WTC11 (cell line): ENCODE data around the gene ARID2. TPM values are rescaled to one million over a fixed set of nuclear protein-coding genes. Genes with fewer than 3 reads are reported as not detected.

Experiments used
- ATAC-seq: fragments of 200-7000 bp; cut with Tn5 transposase; 2 replicates; pipeline ENCODE4 v1.10.0; 2021; ENCODE audit warnings: mild to moderate bottlenecking, moderate library complexity
- CTCF ChIA-PET: fragments of 300-600 bp; sonication (Branson Sonifier 250); formaldehyde crosslinking; loops from one replicate; lab custom pipeline; 2021; ENCODE audit warnings: antibody characterized with exemption; lab: Charles Lee
- POLR2A ChIA-PET: fragments of 350-600 bp; sonication (Branson Sonifier 250); formaldehyde crosslinking; loops from one replicate; lab custom pipeline; 2021; ENCODE audit warnings: antibody characterized with exemption; lab: Charles Lee
- DNase-seq: peaks from one replicate; pipeline ENCODE4 v3.0.0; 2021; ENCODE audit warnings: low spot score
- H3K27ac Mint-ChIP-seq: 2 replicates; pipeline ENCODE4 v1.8.0; 2021; ENCODE audit warnings: mixed read lengths
- H3K27me3 Mint-ChIP-seq: 2 replicates; pipeline ENCODE4 v1.8.0; 2021; ENCODE audit warnings: low read depth, mild to moderate bottlenecking, moderate library complexity, mixed read lengths
- H3K36me3 Mint-ChIP-seq: 2 replicates; pipeline ENCODE4 v1.8.0; 2021; ENCODE audit warnings: mixed read lengths
- H3K4me1 Mint-ChIP-seq: 2 replicates; pipeline ENCODE4 v1.8.0; 2022; ENCODE audit warnings: mixed read lengths
- H3K4me3 Mint-ChIP-seq: 2 replicates; pipeline ENCODE4 v1.8.0; 2021; ENCODE audit warnings: mild to moderate bottlenecking, moderate library complexity, mixed read lengths
- H3K9me3 Mint-ChIP-seq: 2 replicates; pipeline ENCODE4 v1.8.0; 2021; ENCODE audit warnings: mixed read lengths
- ELF4 ChIP-seq: sonication (generic); formaldehyde crosslinking; IDR thresholded peaks from 2 replicates; pipeline ENCODE4 v1.8.1; 2022; ENCODE audit warnings: low read depth, mild to moderate bottlenecking, moderate library complexity, missing genetic modification reagents
- KAT7 ChIP-seq: sonication (generic); formaldehyde crosslinking; IDR thresholded peaks from 2 replicates; pipeline ENCODE4 v1.8.1; 2023; ENCODE audit warnings: missing genetic modification reagents, mild to moderate bottlenecking, borderline replicate concordance
- NFATC4 ChIP-seq: fragments of 250-450 bp; sonication (Bioruptor Pico); IDR thresholded peaks from 2 replicates; pipeline ENCODE4 v1.9.0; 2021; ENCODE audit warnings: mild to moderate bottlenecking
- NFE2L1 ChIP-seq: sonication (generic); formaldehyde crosslinking; IDR thresholded peaks from 2 replicates; pipeline ENCODE4 v1.8.1; 2023; ENCODE audit warnings: missing genetic modification reagents
- TEAD4 ChIP-seq: sonication (generic); formaldehyde crosslinking; IDR thresholded peaks from 2 replicates; pipeline ENCODE4 v1.8.0; 2022; ENCODE audit warnings: mild to moderate bottlenecking, missing genetic modification reagents
- ZNF263 ChIP-seq: sonication (generic); formaldehyde crosslinking; IDR thresholded peaks from 2 replicates; pipeline ENCODE4 v1.8.1; 2022; ENCODE audit warnings: low read depth, mild to moderate bottlenecking, moderate library complexity, missing genetic modification reagents
- ZNF317 ChIP-seq: sonication (generic); formaldehyde crosslinking; IDR thresholded peaks from 2 replicates; pipeline ENCODE4 v1.8.1; 2023; ENCODE audit warnings: low read depth, mild to moderate bottlenecking, moderate library complexity, missing genetic modification reagents, borderline replicate concordance
- ZNF396 ChIP-seq: fragments of 250-450 bp; sonication (Bioruptor Pico); IDR thresholded peaks from 2 replicates; pipeline ENCODE4 v1.8.0; 2021; ENCODE audit warnings: mild to moderate bottlenecking, moderate library complexity, borderline replicate concordance
- total RNA-seq: library from RNA; stranded (reverse); gene quantifications from 3 replicates; pipeline ENCODE4 v1.2.3, GENCODE V29; 2021
- TF ChIP-seq, protein P1 (sequence below): sonication (generic); formaldehyde crosslinking; IDR thresholded peaks from 2 replicates; pipeline ENCODE4 v1.8.1; 2023; ENCODE audit warnings: mild to moderate bottlenecking, missing genetic modification reagents, moderate library complexity
- TF ChIP-seq, protein P2 (sequence below): sonication (generic); formaldehyde crosslinking; IDR thresholded peaks from 2 replicates; pipeline ENCODE4 v1.8.1; 2022; ENCODE audit warnings: low read depth, mild to moderate bottlenecking, moderate library complexity, missing genetic modification reagents, borderline replicate concordance
- TF ChIP-seq, protein P3 (sequence below): fragments of 200-600 bp; IDR thresholded peaks from 2 replicates; pipeline ENCODE4 v1.8.0; 2022; ENCODE audit warnings: antibody characterized with exemption
- TF ChIP-seq, protein P4 (sequence below): sonication (generic); formaldehyde crosslinking; IDR thresholded peaks from 2 replicates; pipeline ENCODE4 v1.8.0; 2023; ENCODE audit warnings: missing genetic modification reagents, mild to moderate bottlenecking, borderline replicate concordance
- TF ChIP-seq, protein P5 (sequence below): sonication (generic); formaldehyde crosslinking; IDR thresholded peaks from 2 replicates; pipeline ENCODE4 v1.8.1; 2023; ENCODE audit warnings: mild to moderate bottlenecking, missing genetic modification reagents
- TF ChIP-seq, protein P6 (sequence below): sonication (generic); formaldehyde crosslinking; IDR thresholded peaks from 2 replicates; pipeline ENCODE4 v1.8.0; 2022; ENCODE audit warnings: mild to moderate bottlenecking, missing genetic modification reagents
- TF ChIP-seq, protein P7 (sequence below): fragments of 250-450 bp; sonication (Bioruptor Pico); IDR thresholded peaks from 2 replicates; pipeline ENCODE4 v1.9.0; 2021; ENCODE audit warnings: moderate library complexity, mild to moderate bottlenecking, inconsistent platforms, borderline replicate concordance
- TF ChIP-seq, protein P8 (sequence below): sonication (generic); formaldehyde crosslinking; conservative IDR thresholded peaks from 2 replicates; pipeline ENCODE4 v1.8.1; 2022; ENCODE audit warnings: mild to moderate bottlenecking, missing genetic modification reagents
- TF ChIP-seq, protein P9 (sequence below): sonication (generic); formaldehyde crosslinking; IDR thresholded peaks from 2 replicates; pipeline ENCODE4 v1.8.0; 2023; ENCODE audit warnings: missing genetic modification reagents

The ARID2 gene
- total RNA-seq, 1 experiment from 2014 or later = 33.9 TPM

DNA sequence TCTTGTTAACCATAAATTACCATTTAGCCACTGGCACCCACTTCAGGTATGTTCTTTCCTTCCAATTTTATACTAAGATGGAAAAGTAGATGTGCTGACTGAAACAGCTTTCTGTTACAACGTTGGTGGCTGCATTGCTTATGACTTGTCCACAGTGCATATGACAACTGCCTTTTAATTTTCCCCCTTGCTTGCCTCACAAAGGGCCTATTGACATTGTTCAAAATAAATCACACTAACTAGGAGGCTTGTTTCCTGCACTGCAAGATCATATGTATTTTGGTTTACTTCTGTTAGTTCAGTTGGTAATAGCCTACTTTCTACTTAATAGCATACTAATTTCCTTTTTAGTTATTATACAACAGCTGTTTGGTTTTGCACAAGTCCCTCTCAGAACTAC lies 205.4 kb downstream of the ARID2 start:
- no peaks in the 10 kb centered on the region for H3K9me3 Mint-ChIP-seq
- H3K27me3 Mint-ChIP-seq = no peaks in the 10 kb centered on the region
- CTCF ChIA-PET = interaction anchor here (1.0 to 1.2 kb wide), 2 partner anchors 9 to 22 kb away, joined by 3 read pairs; no protein-coding TSS in a partner anchor
- H3K4me3 Mint-ChIP-seq = no peak overlapping the region
- POLR2A ChIA-PET = interaction anchor here (0.6 kb wide), 1 partner anchor 115 kb away, joined by 3 read pairs; no protein-coding TSS in a partner anchor
- peaks cover 8% of the 10 kb centered on the region for H3K36me3 Mint-ChIP-seq
- no peak overlapping the region for H3K27ac Mint-ChIP-seq
- TF ChIP-seq ELF4 (CRISPR knock-in tag) = no peak
- TF ChIP-seq, protein P1, sequence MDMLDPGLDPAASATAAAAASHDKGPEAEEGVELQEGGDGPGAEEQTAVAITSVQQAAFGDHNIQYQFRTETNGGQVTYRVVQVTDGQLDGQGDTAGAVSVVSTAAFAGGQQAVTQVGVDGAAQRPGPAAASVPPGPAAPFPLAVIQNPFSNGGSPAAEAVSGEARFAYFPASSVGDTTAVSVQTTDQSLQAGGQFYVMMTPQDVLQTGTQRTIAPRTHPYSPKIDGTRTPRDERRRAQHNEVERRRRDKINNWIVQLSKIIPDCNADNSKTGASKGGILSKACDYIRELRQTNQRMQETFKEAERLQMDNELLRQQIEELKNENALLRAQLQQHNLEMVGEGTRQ (CRISPR knock-in tag) = no peak
- TF ChIP-seq, protein P2, sequence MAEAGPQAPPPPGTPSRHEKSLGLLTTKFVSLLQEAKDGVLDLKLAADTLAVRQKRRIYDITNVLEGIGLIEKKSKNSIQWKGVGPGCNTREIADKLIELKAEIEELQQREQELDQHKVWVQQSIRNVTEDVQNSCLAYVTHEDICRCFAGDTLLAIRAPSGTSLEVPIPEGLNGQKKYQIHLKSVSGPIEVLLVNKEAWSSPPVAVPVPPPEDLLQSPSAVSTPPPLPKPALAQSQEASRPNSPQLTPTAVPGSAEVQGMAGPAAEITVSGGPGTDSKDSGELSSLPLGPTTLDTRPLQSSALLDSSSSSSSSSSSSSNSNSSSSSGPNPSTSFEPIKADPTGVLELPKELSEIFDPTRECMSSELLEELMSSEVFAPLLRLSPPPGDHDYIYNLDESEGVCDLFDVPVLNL (CRISPR knock-in tag) = no peak
- TF ChIP-seq NFE2L1 (CRISPR knock-in tag) = no peak
- TF ChIP-seq NFATC4 (CRISPR knock-in tag) = no peak
- no peak for TF ChIP-seq KAT7
- no peak for TF ChIP-seq ZNF317 (CRISPR knock-in tag)
- TF ChIP-seq, protein P3, sequence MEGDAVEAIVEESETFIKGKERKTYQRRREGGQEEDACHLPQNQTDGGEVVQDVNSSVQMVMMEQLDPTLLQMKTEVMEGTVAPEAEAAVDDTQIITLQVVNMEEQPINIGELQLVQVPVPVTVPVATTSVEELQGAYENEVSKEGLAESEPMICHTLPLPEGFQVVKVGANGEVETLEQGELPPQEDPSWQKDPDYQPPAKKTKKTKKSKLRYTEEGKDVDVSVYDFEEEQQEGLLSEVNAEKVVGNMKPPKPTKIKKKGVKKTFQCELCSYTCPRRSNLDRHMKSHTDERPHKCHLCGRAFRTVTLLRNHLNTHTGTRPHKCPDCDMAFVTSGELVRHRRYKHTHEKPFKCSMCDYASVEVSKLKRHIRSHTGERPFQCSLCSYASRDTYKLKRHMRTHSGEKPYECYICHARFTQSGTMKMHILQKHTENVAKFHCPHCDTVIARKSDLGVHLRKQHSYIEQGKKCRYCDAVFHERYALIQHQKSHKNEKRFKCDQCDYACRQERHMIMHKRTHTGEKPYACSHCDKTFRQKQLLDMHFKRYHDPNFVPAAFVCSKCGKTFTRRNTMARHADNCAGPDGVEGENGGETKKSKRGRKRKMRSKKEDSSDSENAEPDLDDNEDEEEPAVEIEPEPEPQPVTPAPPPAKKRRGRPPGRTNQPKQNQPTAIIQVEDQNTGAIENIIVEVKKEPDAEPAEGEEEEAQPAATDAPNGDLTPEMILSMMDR = no peak
- TF ChIP-seq, protein P4, sequence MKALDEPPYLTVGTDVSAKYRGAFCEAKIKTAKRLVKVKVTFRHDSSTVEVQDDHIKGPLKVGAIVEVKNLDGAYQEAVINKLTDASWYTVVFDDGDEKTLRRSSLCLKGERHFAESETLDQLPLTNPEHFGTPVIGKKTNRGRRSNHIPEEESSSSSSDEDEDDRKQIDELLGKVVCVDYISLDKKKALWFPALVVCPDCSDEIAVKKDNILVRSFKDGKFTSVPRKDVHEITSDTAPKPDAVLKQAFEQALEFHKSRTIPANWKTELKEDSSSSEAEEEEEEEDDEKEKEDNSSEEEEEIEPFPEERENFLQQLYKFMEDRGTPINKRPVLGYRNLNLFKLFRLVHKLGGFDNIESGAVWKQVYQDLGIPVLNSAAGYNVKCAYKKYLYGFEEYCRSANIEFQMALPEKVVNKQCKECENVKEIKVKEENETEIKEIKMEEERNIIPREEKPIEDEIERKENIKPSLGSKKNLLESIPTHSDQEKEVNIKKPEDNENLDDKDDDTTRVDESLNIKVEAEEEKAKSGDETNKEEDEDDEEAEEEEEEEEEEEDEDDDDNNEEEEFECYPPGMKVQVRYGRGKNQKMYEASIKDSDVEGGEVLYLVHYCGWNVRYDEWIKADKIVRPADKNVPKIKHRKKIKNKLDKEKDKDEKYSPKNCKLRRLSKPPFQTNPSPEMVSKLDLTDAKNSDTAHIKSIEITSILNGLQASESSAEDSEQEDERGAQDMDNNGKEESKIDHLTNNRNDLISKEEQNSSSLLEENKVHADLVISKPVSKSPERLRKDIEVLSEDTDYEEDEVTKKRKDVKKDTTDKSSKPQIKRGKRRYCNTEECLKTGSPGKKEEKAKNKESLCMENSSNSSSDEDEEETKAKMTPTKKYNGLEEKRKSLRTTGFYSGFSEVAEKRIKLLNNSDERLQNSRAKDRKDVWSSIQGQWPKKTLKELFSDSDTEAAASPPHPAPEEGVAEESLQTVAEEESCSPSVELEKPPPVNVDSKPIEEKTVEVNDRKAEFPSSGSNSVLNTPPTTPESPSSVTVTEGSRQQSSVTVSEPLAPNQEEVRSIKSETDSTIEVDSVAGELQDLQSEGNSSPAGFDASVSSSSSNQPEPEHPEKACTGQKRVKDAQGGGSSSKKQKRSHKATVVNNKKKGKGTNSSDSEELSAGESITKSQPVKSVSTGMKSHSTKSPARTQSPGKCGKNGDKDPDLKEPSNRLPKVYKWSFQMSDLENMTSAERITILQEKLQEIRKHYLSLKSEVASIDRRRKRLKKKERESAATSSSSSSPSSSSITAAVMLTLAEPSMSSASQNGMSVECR = no peak
- no peak for TF ChIP-seq ZNF396 (CRISPR knock-in tag)
- TF ChIP-seq TEAD4 = no peak
- TF ChIP-seq, protein P5, sequence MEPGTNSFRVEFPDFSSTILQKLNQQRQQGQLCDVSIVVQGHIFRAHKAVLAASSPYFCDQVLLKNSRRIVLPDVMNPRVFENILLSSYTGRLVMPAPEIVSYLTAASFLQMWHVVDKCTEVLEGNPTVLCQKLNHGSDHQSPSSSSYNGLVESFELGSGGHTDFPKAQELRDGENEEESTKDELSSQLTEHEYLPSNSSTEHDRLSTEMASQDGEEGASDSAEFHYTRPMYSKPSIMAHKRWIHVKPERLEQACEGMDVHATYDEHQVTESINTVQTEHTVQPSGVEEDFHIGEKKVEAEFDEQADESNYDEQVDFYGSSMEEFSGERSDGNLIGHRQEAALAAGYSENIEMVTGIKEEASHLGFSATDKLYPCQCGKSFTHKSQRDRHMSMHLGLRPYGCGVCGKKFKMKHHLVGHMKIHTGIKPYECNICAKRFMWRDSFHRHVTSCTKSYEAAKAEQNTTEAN = no peak
- TF ChIP-seq ZNF263 = no peak
- TF ChIP-seq, protein P6, sequence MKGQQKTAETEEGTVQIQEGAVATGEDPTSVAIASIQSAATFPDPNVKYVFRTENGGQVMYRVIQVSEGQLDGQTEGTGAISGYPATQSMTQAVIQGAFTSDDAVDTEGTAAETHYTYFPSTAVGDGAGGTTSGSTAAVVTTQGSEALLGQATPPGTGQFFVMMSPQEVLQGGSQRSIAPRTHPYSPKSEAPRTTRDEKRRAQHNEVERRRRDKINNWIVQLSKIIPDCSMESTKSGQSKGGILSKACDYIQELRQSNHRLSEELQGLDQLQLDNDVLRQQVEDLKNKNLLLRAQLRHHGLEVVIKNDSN = no peak
- TF ChIP-seq, protein P7, sequence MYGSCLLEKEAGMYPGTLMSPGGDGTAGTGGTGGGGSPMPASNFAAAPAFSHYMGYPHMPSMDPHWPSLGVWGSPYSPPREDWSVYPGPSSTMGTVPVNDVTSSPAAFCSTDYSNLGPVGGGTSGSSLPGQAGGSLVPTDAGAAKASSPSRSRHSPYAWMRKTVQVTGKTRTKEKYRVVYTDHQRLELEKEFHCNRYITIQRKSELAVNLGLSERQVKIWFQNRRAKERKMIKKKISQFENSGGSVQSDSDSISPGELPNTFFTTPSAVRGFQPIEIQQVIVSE (CRISPR knock-in tag) = no peak
- TF ChIP-seq, protein P8, sequence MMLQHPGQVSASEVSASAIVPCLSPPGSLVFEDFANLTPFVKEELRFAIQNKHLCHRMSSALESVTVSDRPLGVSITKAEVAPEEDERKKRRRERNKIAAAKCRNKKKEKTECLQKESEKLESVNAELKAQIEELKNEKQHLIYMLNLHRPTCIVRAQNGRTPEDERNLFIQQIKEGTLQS (CRISPR knock-in tag) = no peak
- TF ChIP-seq, protein P9, sequence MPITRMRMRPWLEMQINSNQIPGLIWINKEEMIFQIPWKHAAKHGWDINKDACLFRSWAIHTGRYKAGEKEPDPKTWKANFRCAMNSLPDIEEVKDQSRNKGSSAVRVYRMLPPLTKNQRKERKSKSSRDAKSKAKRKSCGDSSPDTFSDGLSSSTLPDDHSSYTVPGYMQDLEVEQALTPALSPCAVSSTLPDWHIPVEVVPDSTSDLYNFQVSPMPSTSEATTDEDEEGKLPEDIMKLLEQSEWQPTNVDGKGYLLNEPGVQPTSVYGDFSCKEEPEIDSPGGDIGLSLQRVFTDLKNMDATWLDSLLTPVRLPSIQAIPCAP (CRISPR knock-in tag) = no peak
- no peak for ATAC-seq
- no peak for DNase-seq
- peaks cover 6% of the 10 kb centered on the region; the same call in 1 of the 2 replicates for H3K4me1 Mint-ChIP-seq
